T-helper 22 cell (primary cell): ENCODE data around the gene VGLL3.
"Not testable (repeated sequence)": the region's sequence is repeated elsewhere in the genome, so short reads cannot be mapped to it uniquely, and the experiment has no call there.

Experiments
- DNase-seq: peaks from one replicate; pipeline ENCODE4 v3.0.0-alpha.2; 2020; ENCODE audit warnings: low read depth

VGLL3 gene

DNA sequence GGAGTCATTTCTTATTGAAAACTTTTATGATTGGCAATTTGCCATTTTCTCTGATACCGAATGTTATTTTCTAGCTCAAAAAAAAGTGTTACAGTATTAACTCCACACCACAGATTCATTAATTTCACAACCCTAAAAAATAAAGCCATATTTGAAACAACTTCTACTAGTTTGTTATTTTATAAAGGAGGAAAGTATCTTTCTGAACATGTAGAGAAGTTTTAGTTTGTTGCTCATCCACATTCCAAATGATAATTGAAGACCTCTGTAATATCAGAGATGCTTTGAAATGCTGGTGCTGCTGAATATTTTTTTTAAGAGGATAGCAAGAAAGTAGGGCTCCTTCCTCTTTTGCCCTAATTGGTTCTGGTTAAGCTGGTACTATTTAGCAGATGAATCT is 1.9 kb downstream of the VGLL3 start:
- no peak for DNase-seq

GRCh38 chr3:86988235-86988634 is 2.7 kb downstream of the VGLL3 start:
- DNase-seq, result no peak

DNA sequence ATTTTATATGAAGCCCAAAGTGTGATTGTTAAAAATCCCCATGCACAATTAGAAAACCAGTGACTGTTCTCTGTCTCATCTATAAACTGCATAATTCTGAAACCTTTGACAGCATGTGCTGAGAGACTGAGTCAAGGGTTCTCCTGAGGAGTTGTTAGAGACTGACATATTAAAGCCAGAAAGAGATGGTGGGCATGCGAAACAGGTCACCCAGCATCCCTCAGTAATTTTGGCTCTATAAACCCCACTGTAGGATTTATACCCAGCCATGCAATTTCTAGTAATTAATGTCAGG is 3.6 kb downstream of the VGLL3 start:
- DNase-seq, result no peak

- no peak for DNase-seq
These were observed 4.1 kb downstream of the VGLL3 start for GRCh38 chr3:86986671-86987420.

- no peak for DNase-seq
These were observed 5.6 kb downstream of the VGLL3 start for GRCh38 chr3:86985181-86985826.

DNA sequence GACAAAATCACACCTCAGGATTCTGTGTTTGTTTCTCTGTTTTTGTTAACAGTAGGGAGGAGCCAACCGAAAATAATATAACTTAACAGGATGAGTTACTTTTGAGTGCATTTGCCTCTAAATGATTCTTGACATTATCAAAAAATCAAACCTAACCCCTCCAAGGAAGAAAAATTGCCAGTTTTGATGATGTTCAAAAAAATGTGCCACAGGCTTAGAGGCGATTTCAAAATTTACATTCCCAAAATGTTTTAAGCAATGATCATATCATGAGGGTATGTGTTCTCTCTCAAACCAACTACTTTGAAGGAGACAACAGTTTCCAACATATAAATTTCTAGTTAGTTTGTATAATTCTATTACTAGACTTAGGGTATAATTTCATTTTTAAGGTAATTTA is 6.7 kb downstream of the VGLL3 start:
- DNase-seq, result no peak

- DNase-seq, result no peak
These were observed 8.1 kb downstream of the VGLL3 start for GRCh38 chr3:86982883-86983282.

- DNase-seq, result no peak
These were observed 12.8 kb downstream of the VGLL3 start for GRCh38 chr3:86978111-86978551.

DNA sequence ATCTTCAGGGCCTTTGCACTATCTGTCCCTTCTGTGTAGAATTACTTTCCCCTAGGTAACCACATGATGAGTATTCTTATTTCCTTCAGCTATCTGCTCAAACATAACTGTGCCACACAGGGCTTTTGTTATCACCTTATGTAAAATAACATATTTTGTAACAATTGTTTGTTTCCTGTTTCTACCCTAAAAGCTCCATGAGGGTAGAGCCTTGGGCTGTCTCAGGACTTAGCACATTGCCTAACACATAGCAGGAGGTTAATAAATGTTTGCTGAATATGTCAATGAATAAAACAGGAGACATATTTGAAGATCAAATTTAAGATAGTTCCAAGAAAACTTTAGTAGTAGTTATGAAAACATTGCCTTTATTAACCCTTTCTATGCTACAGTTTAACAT is 14.7 kb downstream of the VGLL3 start:
- no peak for DNase-seq

DNA sequence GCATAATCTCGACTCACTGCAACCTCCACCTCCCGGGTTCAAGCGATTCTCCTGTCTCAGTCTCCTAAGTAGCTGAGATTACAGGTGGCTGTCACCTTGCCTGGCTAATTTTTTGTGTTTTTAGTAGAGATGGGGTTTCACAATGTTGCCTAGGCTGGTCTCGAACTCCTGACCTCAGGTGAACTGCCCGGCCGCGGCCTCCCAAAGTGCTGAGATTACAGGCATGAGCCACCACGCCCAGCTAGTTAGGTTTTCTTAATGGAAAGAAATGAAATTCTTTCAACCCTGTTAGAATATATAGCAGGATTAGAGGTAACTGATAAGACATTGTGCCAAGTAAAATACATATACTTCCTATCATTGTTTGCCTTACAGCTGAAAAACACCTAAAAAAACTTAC is 16.8 kb downstream of the VGLL3 start:
- DNase-seq, result not testable (repeated sequence)

DNA sequence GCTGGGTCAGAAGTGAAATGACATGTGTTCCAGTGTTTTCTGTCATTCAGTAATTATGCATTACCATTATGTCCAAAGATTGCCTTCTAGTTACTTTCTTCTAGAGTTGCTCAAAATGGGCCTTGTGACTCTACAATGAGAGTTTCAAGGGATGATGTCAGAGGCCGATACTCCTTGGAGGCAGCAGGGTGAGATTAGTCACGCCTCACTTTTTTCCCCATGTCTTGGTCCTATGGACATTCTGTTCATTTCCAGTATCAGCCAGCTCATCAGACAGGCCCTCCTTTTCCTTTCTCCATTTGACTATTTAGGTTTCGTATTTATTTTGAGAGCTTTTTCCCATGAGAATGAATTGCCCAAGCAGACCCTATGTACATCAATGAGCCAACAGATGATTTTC is 17.5 kb downstream of the VGLL3 start:
- no peak for DNase-seq

DNA sequence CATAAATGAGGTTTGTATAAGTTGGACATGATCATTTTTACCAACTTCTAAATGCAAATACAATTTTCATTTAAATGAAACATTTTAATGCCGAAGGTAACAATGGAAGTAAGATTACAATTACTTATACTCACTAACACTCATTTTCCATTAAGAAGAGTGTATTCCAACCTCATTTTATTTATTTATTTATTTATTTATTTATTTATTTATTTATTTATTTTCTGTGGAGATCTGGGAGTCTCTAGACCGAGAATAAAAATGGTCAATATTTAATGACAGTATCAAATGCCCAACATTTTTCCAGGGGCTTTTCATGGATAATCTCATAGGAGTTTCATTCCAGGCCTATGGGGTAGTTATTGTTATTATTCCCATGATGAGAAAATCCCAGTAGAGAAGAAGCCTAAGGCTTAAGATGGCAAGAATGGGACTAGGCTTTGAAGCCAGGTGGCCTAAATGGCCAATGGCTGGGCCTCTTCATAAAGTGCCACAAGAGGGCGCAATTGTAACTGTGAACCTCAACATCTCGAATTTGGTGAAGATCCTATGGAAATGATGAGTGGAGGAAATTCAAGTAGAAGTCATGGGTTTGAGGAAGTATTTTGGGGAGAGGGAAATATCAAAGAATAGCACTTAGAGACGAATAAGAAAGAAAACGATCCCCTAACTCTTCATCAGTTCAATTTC is 21.3 kb downstream of the VGLL3 start:
- DNase-seq, result no peak

GRCh38 chr3:86968244-86968932 is 22.6 kb downstream of the VGLL3 start:
- DNase-seq, result no peak

- no peak for DNase-seq
These were observed 23.9 kb downstream of the VGLL3 start for GRCh38 chr3:86967062-86967461.

- DNase-seq, result no peak
These were observed 25.8 kb downstream of the VGLL3 start for GRCh38 chr3:86965166-86965565.

GRCh38 chr3:86963611-86964010 is 27.3 kb downstream of the VGLL3 start:
- DNase-seq, result no peak

GRCh38 chr3:86961297-86961696 is 29.7 kb downstream of the VGLL3 start:
- DNase-seq, result no peak

- no peak for DNase-seq
These were observed 30.4 kb downstream of the VGLL3 start for GRCh38 chr3:86960550-86960949.

GRCh38 chr3:86958534-86958933 is 32.4 kb downstream of the VGLL3 start:
- DNase-seq, result no peak

DNA sequence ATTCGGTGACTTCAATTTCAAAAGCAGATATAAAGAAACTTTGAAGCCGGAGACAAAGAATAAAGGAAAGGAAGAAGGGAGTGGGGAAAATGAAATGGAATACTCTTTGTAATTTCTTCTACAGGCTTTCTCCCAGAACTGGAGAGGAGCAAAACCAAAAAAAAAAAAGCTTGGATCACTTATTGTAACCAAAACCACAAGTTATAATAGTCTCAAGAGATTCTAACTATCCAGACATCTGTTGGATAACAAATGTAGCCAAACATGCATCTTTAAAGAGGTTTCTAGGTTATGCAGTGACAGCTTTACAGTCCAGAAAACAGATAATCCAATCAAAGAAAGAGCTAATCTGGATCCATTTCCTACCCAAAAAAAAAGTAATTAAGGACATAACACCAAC is 36.2 kb downstream of the VGLL3 start:
- no peak for DNase-seq

DNA sequence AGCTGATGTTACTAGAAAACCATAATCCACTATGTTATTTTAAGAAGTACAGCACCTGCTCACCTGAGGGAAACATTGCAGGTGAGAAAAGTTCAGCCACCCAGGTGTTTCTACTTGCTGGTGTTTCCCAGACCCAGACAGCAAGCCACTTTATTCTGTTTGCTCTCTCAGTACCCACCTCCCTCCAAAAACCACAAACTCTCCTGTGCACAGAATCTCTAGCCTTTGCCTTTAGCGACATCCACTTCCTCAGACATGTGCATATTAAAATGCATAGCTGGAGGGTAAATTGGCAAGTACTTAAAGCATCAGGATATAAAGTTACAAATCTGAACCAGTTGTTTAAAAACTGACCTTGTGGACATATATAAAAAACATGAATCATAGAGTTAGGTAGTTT is 36.7 kb downstream of the VGLL3 start:
- DNase-seq, result no peak

GRCh38 chr3:86951322-86951721 is 39.6 kb downstream of the VGLL3 start:
- DNase-seq, result no peak

- DNase-seq, result no peak
These were observed 40.2 kb downstream of the VGLL3 start for GRCh38 chr3:86950717-86951116.
